PC-9 (cell line): ENCODE measurements around the gene PRPF4. TPM values are rescaled to one million over a fixed set of nuclear protein-coding genes. Genes with fewer than 3 reads are reported as not detected.
"Not testable (repeated sequence)": the region's sequence is repeated elsewhere in the genome, so short reads cannot be mapped to it uniquely, and the experiment has no call there.

Experiments used
- BruUV-seq: library from RNA; stranded (reverse); fragments of 400-500 nt; replicated peaks from 2 replicates; lab custom pipeline; 2021; lab: Mats Ljungman, UMichigan
- CTCF ChIA-PET: fragments of 300-600 bp; sonication (Branson Sonifier 250); formaldehyde crosslinking; loops from one replicate; lab custom pipeline; 2022; ENCODE audit warnings: antibody characterized with exemption; lab: Charles Lee
- POLR2A ChIA-PET: fragments of 300-600 bp; sonication (Branson Sonifier 250); formaldehyde crosslinking; loops from one replicate; lab custom pipeline; 2022; ENCODE audit warnings: antibody characterized with exemption; ENCODE audit not compliant: unreplicated experiment; lab: Charles Lee
- DNase-seq, 2 experiments: peaks; one replicate each; pipeline versions ENCODE4 v3.0.0 to v3.0.0-alpha.2; 2015 to 2022; ENCODE audit warnings: mixed read lengths in 1 of 2
- H2AFZ ChIP-seq: fragments of 200-600 bp; sonication (generic); 2 replicates; pipeline ENCODE4 v1.8.1; 2017; ENCODE audit warnings: antibody characterized with exemption
- H3F3A ChIP-seq: fragments of 200-600 bp; sonication (generic); 2 replicates; pipeline ENCODE4 v1.8.1; 2017; ENCODE audit warnings: antibody characterized with exemption, mild to moderate bottlenecking, low read depth; ENCODE audit not compliant: insufficient read depth
- H3K27ac ChIP-seq: fragments of 200-600 bp; sonication (generic); 2 replicates; pipeline ENCODE4 v1.6.1; 2016; ENCODE audit warnings: mixed run types
- H3K27me3 ChIP-seq: fragments of 200-600 bp; sonication (generic); 2 replicates; pipeline ENCODE4 v1.6.1; 2016; ENCODE audit warnings: low read depth, mixed run types; ENCODE audit not compliant: insufficient read depth
- H3K36me3 ChIP-seq: fragments of 200-600 bp; sonication (generic); 2 replicates; pipeline ENCODE4 v1.6.1; 2016; ENCODE audit warnings: low read depth, mixed run types
- H3K4me1 ChIP-seq: fragments of 200-600 bp; sonication (generic); replicated peaks from 2 replicates; pipeline ENCODE4 v1.6.1; 2016; ENCODE audit warnings: mixed run types; ENCODE audit not compliant: insufficient read depth
- H3K4me2 ChIP-seq: fragments of 200-600 bp; sonication (generic); 2 replicates; pipeline ENCODE4 v1.6.1; 2017; ENCODE audit warnings: mixed run types
- H3K4me3 ChIP-seq: fragments of 200-600 bp; sonication (generic); 2 replicates; pipeline ENCODE4 v1.6.1; 2016; ENCODE audit warnings: mixed run types
- H3K79me2 ChIP-seq: fragments of 200-600 bp; sonication (generic); 2 replicates; pipeline ENCODE4 v1.6.1; 2017; ENCODE audit warnings: low read depth, mixed run types
- H3K9me2 ChIP-seq: fragments of 200-600 bp; sonication (generic); 2 replicates; pipeline ENCODE4 v1.8.1; 2017; ENCODE audit warnings: mild to moderate bottlenecking; ENCODE audit not compliant: insufficient read depth
- H3K9me3 ChIP-seq: fragments of 200-600 bp; sonication (generic); 2 replicates; pipeline ENCODE4 v1.8.1; 2016; ENCODE audit warnings: low read depth; ENCODE audit not compliant: insufficient read depth
- H4K20me1 ChIP-seq: fragments of 200-600 bp; sonication (generic); 2 replicates; pipeline ENCODE4 v1.8.1; 2017; ENCODE audit not compliant: insufficient read depth
- CTCF ChIP-seq: fragments of 200-600 bp; sonication (generic); conservative IDR thresholded peaks from 2 replicates; pipeline ENCODE4 v1.6.1; 2017; ENCODE audit warnings: mixed run types, antibody characterized with exemption, mild to moderate bottlenecking, moderate library complexity
- EZH2 ChIP-seq: fragments of 200-600 bp; sonication (generic); IDR thresholded peaks from 2 replicates; pipeline ENCODE4 v1.8.0; 2017; ENCODE audit warnings: antibody characterized with exemption, low read depth
- intact Hi-C: fragments of 100-400 bp; cut with micrococcal nuclease; formaldehyde crosslinking; loops from one replicate; pipeline ENCODE4 v1.10.0; 2022; ENCODE audit not compliant: unreplicated experiment
- total RNA-seq: library from RNA; stranded (reverse); gene quantifications from 2 replicates; pipeline ENCODE4 v1.2.3, GENCODE V29; 2021

PRPF4 gene
- total RNA-seq, 1 experiment from 2014 or later, result 36.3 TPM

GRCh38 chr9:113289091-113289490 is 13.6 kb downstream of the PRPF4 start:
- no peak for TF ChIP-seq EZH2
- TF ChIP-seq CTCF, result no peak
- Histone ChIP-seq H4K20me1 (no peaks in the 10 kb centered on the region), H2AFZ (no peak overlapping the region), H3K36me3 (peaks cover 53% of the 10 kb centered on the region), H3K79me2 (no peaks in the 10 kb centered on the region), H3K4me3 (no peak overlapping the region), H3K9me3 (no peaks in the 10 kb centered on the region), H3K4me2 (no peak overlapping the region), H3K27me3 (no peaks in the 10 kb centered on the region), H3K4me1 (no peaks in the 10 kb centered on the region), H3K9me2 (no peaks in the 10 kb centered on the region), H3F3A (peaks cover 8% of the 10 kb centered on the region; the same call in 1 of the 2 replicates), H3K27ac (no peak overlapping the region)
- intact Hi-C loops, result no loop called here
- no TSS peak for BruUV-seq
- POLR2A ChIA-PET, result no interaction called here
- no peak for DNase-seq
- CTCF ChIA-PET, result no interaction called here

- no peaks in the 10 kb centered on the region for H3K9me2 ChIP-seq
- TF ChIP-seq EZH2 (no peak), CTCF (no peak)
- CTCF ChIA-PET, result interaction anchor here (0.7 kb wide), 1 partner anchor 1391 kb away, joined by 5 read pairs; no protein-coding TSS in a partner anchor
- no TSS peak for BruUV-seq
- no peaks in the 10 kb centered on the region for H3K27me3 ChIP-seq
- no peak overlapping the region for H3K27ac ChIP-seq
- no peaks in the 10 kb centered on the region for H3K4me1 ChIP-seq
- no peak overlapping the region for H2AFZ ChIP-seq
- intact Hi-C loops, result no loop called here
- peaks cover 9% of the 10 kb centered on the region; the same call in 1 of the 2 replicates for H3F3A ChIP-seq
- no peak overlapping the region for H3K4me3 ChIP-seq
- POLR2A ChIA-PET, result interaction anchor here (0.6 to 0.7 kb wide), 2 partner anchors 11 to 111 kb away, joined by 6 read pairs; partner anchors contain the start of gene ALAD
- no peaks in the 10 kb centered on the region for H4K20me1 ChIP-seq
- H3K79me2 ChIP-seq, result no peaks in the 10 kb centered on the region
- DNase-seq, result no peak
- H3K9me3 ChIP-seq, result no peaks in the 10 kb centered on the region
- H3K4me2 ChIP-seq, result no peak overlapping the region
- H3K36me3 ChIP-seq, result peaks cover 44% of the 10 kb centered on the region
Observed at GRCh38 chr9:113290052-113290607, 14.7 kb downstream of the PRPF4 start.

GRCh38 chr9:113293285-113293878 is 17.9 kb downstream of the PRPF4 start:
- no TSS peak for BruUV-seq
- Histone ChIP-seq H3K27me3 (no peaks in the 10 kb centered on the region), H3K36me3 (peaks cover 21% of the 10 kb centered on the region)

GRCh38 chr9:113296247-113296646 is 20.8 kb downstream of the PRPF4 start:
- H2AFZ ChIP-seq, BruUV-seq, intact Hi-C loops: not testable (repeated sequence)

More at GRCh38 chr9:113293285-113293878, 17.9 kb downstream of the PRPF4 start:
- Histone ChIP-seq H3K4me1 (no peaks in the 10 kb centered on the region), H3K4me2 (no peak overlapping the region), H3K79me2 (no peaks in the 10 kb centered on the region), H3F3A (peaks cover 13% of the 10 kb centered on the region; the same call in 1 of the 2 replicates), H2AFZ (no peak overlapping the region), H3K27ac (no peak overlapping the region), H4K20me1 (no peaks in the 10 kb centered on the region), H3K4me3 (no peak overlapping the region), H3K9me2 (no peaks in the 10 kb centered on the region), H3K9me3 (no peaks in the 10 kb centered on the region)
- no peak for DNase-seq
- TF ChIP-seq EZH2, result no peak
- TF ChIP-seq CTCF, result no peak
- ChIA-PET POLR2A (interaction anchor here (0.8 kb wide), 1 partner anchor 69 kb away, joined by 11 read pairs; no protein-coding TSS in a partner anchor), CTCF (no interaction called here)
- intact Hi-C loops, result no loop called here

More at GRCh38 chr9:113296247-113296646, 20.8 kb downstream of the PRPF4 start:
- H3K27me3 ChIP-seq, H3K79me2 ChIP-seq, H3K4me2 ChIP-seq, H3K36me3 ChIP-seq, H3K4me1 ChIP-seq, H3K4me3 ChIP-seq, H3K9me2 ChIP-seq, H3K9me3 ChIP-seq, H3K27ac ChIP-seq, H4K20me1 ChIP-seq, DNase-seq, CTCF ChIA-PET, POLR2A ChIA-PET: not testable (repeated sequence)
- peaks cover 13% of the 10 kb centered on the region; the same call in 1 of the 2 replicates for H3F3A ChIP-seq
